ENCODE measurements around the gene CSRNP3.

DNA sequence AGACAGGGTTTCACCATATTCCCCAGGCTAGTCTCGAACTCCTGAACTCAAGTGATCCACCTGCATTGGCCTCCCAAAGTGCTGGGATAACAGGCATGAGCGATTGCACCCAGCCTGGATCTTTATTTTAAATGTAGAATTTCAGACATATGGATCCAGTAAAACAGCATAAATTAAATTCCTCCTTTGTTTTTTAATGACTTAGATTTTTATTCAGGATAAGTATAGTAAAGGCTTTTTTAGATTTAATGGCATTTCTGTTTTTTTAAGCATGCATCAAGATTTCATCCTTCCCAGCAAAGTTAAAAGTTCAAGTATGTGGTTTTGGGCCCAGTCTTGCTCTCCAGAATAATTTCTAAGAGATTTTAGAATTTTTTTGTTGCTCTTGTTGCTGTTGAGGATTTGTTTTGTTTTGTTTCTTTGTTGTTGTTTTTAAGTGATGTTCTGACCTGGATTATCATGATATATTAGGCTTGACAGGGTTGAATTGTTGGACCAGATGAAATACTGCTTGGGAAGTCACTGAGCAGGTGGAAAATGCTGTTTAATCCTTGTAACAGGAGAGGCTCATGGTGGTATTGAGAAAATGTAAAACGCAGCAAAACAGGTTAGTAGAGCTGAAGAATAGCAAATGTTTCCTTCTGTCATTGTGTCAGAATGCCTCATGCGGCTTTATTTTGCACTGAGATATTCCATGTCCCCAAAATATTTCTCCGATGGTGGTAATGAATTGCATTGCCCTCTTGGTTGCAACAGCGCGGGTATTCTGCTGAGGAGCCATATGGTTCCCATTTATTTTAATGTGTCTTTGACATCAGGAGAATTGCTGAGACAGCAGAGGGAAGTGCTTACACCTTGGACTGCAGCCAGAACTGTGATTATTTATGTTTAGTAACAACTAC lies 176.7 kb downstream of the CSRNP3 start:
- TF ChIP-seq, protein P1, sequence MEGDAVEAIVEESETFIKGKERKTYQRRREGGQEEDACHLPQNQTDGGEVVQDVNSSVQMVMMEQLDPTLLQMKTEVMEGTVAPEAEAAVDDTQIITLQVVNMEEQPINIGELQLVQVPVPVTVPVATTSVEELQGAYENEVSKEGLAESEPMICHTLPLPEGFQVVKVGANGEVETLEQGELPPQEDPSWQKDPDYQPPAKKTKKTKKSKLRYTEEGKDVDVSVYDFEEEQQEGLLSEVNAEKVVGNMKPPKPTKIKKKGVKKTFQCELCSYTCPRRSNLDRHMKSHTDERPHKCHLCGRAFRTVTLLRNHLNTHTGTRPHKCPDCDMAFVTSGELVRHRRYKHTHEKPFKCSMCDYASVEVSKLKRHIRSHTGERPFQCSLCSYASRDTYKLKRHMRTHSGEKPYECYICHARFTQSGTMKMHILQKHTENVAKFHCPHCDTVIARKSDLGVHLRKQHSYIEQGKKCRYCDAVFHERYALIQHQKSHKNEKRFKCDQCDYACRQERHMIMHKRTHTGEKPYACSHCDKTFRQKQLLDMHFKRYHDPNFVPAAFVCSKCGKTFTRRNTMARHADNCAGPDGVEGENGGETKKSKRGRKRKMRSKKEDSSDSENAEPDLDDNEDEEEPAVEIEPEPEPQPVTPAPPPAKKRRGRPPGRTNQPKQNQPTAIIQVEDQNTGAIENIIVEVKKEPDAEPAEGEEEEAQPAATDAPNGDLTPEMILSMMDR (IDR thresholded peaks at IDR 0.05), result no peak
- no peak for TF ChIP-seq POLR2A (IDR thresholded peaks at IDR 0.05)

Data from tibial nerve (tissue), 3 donors.